AG09309 (cell line): ENCODE data around the gene OR2H1.

Experiments used
- DNase-seq: peaks from one replicate; pipeline ENCODE4 v3.0.0-alpha.2; 2010; ENCODE audit warnings: low read depth
- H3K4me3 ChIP-seq: 2 replicates; pipeline ENCODE4 v1.5.1; 2011; ENCODE audit warnings: mild to moderate bottlenecking, low read depth, low read length, moderate library complexity; ENCODE audit not compliant: control insufficient read depth
- TF ChIP-seq, protein P1 (sequence below): IDR thresholded peaks from 2 replicates; pipeline ENCODE4 v1.5.1; 2011; ENCODE audit warnings: mild to moderate bottlenecking, low read depth, low read length, inconsistent platforms; ENCODE audit not compliant: insufficient read depth, control insufficient read depth; ENCODE audit errors: missing control alignments

Gene OR2H1

DNA sequence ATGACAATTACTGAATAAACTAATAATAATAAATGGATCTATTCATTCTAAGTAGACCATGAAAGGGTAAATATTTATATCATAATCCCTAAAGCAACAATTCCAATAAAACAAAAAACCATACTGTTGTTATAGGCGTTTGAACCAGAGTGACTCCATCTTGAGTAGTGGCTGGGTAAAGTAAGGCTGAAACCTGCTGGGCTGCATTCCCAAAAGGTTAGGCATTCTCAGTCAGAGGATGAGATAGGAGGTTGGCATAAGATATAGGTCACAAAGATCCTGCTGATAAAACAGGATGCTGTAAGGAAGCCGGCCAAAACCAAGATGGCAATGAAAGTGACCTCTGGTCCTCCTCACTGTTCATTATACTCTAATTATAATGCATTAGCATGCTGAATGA lies 8.3 kb downstream of the OR2H1 start:
- no peak overlapping the region for H3K4me3 ChIP-seq
- no peak for DNase-seq
- TF ChIP-seq, protein P1, sequence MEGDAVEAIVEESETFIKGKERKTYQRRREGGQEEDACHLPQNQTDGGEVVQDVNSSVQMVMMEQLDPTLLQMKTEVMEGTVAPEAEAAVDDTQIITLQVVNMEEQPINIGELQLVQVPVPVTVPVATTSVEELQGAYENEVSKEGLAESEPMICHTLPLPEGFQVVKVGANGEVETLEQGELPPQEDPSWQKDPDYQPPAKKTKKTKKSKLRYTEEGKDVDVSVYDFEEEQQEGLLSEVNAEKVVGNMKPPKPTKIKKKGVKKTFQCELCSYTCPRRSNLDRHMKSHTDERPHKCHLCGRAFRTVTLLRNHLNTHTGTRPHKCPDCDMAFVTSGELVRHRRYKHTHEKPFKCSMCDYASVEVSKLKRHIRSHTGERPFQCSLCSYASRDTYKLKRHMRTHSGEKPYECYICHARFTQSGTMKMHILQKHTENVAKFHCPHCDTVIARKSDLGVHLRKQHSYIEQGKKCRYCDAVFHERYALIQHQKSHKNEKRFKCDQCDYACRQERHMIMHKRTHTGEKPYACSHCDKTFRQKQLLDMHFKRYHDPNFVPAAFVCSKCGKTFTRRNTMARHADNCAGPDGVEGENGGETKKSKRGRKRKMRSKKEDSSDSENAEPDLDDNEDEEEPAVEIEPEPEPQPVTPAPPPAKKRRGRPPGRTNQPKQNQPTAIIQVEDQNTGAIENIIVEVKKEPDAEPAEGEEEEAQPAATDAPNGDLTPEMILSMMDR: no peak

DNA sequence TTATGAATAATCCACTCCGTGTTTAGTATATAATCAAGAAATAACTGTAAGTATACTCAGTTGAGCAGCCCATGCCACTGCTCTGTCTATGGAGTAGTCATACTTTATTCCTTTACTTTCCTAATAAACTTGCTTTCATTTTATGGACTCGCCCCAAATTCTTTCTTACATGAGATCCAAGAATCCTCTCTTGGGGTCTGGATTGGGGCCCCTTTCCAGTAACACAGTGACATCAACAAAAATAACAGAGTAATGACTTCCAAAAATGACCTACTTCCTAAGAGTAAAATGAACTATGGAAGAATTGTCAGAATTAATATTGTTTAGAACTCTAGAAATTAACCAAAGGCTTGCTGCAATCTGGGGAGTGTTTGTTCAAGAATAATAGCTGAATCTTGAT lies 8.8 kb downstream of the OR2H1 start:
- DNase-seq: no peak
- H3K4me3 ChIP-seq: no peak overlapping the region
- TF ChIP-seq, protein P1: no peak

DNA sequence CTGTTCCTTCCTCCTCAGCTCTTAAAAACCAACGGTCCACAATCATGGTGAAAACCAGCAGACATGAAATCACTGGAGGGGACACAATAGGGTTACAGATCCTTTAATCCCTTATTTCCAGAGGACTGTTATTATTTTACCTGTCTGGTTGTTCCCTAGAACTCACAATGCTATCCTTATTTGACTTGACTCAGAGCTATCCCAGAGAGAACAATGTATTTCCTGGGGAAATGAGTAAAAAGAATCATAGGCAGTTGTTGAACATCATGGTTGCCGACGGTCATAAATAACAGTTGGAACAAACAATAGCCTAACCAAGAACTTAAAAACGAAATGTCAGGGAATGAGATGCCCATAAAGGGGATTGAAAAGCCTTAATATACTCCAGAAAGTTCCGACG lies 9.3 kb downstream of the OR2H1 start:
- DNase-seq: no peak
- no peak overlapping the region for H3K4me3 ChIP-seq
- TF ChIP-seq, protein P1: no peak

DNA sequence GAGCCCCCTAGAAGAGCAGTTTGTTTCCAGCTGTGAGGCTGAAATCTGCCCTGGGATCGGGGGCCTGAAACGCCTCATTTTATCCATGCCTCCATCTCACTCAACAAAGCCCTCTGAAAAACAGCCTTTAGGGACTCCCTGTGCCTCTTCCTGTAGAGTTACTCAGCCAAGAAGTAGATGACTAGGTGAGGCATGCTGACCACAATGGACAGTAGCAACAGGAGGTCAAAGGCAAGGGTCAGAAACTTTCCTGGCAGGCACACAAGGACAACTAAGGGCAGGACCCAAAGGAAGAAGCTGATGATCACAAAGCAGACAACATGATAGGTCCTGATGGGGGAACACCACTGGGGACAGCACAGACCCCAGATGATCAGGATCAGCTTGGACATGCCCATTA lies 18.0 kb downstream of the OR2H1 start:
- no peak for DNase-seq
- H3K4me3 ChIP-seq: no peak overlapping the region
- TF ChIP-seq, protein P1: no peak

DNA sequence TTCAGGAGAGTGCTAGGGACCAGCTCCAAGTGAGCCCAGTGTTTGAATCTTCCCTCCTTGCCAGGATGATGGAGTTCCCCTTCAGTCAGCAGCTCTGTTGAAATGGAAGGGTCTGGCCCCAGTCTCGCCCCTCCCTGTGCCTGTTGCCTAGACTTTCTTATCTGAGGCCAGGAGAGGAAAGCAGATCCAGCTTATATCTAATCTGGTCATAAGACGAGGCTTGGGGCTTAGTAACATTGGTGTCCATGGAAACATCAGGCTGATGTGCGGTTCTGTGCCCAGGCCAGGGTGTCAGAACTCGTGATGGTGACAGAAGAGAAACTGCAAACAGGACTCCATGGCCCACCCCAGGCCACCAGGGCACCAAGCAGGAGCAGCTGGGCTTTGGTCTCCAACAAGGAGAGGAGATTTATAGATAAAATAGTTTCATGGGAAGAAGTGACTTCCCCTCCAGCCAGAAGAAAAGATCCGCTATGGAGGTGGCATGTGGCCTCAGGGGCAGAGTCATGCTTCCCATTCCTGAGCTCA lies 21.0 kb downstream of the OR2H1 start:
- no peak for DNase-seq
- TF ChIP-seq, protein P1: no peak
- H3K4me3 ChIP-seq: no peak overlapping the region

DNA sequence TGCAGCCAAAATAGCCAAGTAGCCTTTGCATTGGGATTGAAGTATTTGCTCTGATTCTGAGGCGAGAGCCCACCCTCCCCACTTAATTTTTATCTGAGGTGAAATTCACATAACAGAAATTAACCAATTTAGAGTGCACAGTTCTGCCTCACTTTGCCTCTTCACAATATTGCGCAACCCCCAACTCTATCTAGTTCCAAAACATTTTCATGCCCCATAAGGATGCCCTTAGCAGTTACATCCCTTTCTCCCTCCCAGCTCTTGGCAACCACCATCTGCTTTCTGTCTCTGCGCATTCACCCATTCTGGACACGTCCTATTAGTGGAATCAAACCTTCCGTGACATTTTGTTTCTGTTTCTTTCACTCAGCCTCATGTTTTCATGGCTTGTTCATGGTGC lies 21.8 kb downstream of the OR2H1 start:
- TF ChIP-seq, protein P1: no peak
- H3K4me3 ChIP-seq: no peak overlapping the region
- no peak for DNase-seq

DNA sequence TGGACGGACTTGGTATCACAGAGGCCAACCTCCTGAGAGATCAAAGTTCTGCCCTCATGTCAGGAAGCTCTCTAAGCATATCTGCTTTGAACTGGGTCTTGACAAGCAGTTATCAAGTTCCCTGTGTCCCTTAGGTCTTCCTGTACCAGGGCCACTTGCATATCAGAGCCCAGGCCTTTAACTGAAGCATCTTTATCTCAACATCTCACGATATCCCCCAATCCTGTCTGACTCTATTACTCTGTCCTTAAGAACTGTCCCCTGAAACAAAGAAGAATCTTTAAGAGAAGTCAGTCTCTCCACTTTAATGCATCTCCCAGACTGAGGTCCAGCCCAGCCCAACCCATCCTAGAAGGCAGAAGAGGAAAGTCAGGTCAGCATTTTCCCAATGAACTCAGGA lies 22.6 kb downstream of the OR2H1 start:
- no peak for DNase-seq
- TF ChIP-seq, protein P1: no peak
- no peak overlapping the region for H3K4me3 ChIP-seq
